Body of pancreas (tissue), 4 donors: ENCODE measurements around the gene PRSS2.

Experiments used
- CTCF ChIP-seq, 7 experiments: fragments of 450-650 bp in 4 of 7; fragments of 200-600 bp in 3 of 7; sonication (generic) in 3 of 7; IDR thresholded peaks; one replicate each; pipeline ENCODE4 v1.5.1; 2016 to 2019; ENCODE audit warnings: antibody characterized with exemption in 7 of 7
- POLR2A ChIP-seq, 3 donors: fragments of 450-650 bp; IDR thresholded peaks; one replicate each; pipeline ENCODE4 v1.6.1; 2016; ENCODE audit warnings: antibody characterized with exemption in 3 of 3, mild to moderate bottlenecking in 2 of 3

GRCh38 chr7:142773230-142773629 is 2.5 kb downstream of the PRSS2 start:
- no peak for TF ChIP-seq CTCF (IDR thresholded peaks at IDR 0.05)
- TF ChIP-seq POLR2A (IDR thresholded peaks at IDR 0.05) = no peak
